Measurements from ENCODE around the gene KCNK7. TPM values are rescaled to one million over a fixed set of nuclear protein-coding genes. Genes with fewer than 3 reads are reported as not detected.
A peak's percentile ranks its signal among the peaks of the same experiment; 100 is the strongest.

KCNK7 gene
- total RNA-seq, 1 donor from 2014 or later = not detected

DNA sequence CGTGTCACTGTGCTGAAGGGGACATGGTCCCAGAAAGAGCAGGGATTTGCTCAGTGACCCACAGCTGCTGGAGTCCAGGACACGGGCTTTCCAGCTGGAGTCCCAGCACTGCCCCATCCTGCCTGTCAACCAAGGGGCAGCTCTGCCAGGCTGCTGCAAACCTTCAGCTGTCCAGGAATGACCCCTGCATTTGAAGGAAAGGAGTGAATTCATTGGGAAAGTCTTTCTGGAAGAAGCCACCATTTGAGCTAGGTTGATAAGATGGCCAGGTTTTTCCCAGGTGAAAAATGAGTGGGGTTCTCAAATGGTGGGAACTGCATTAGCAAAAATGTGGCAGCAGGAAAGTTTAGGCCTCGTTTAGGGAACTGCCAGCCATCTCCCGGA, 9.4 kb downstream of the KCNK7 start:
- H3K4me1 ChIP-seq = peaks cover 22 to 30% of the 10 kb centered on the region in 2 donors
- H3K27me3 ChIP-seq = no peaks in the 10 kb centered on the region
- H3K36me3 ChIP-seq = peaks cover 69 to 80% of the 10 kb centered on the region in 2 donors
- no peaks in the 10 kb centered on the region for H3K9me3 ChIP-seq
- H3K4me3 ChIP-seq = no peak overlapping the region
- no peak for DNase-seq (ENCODE audit: low spot score in 2 of 2)
- intact Hi-C loops (cut with DNase I) = no loop called here
- TF ChIP-seq, protein P1, sequence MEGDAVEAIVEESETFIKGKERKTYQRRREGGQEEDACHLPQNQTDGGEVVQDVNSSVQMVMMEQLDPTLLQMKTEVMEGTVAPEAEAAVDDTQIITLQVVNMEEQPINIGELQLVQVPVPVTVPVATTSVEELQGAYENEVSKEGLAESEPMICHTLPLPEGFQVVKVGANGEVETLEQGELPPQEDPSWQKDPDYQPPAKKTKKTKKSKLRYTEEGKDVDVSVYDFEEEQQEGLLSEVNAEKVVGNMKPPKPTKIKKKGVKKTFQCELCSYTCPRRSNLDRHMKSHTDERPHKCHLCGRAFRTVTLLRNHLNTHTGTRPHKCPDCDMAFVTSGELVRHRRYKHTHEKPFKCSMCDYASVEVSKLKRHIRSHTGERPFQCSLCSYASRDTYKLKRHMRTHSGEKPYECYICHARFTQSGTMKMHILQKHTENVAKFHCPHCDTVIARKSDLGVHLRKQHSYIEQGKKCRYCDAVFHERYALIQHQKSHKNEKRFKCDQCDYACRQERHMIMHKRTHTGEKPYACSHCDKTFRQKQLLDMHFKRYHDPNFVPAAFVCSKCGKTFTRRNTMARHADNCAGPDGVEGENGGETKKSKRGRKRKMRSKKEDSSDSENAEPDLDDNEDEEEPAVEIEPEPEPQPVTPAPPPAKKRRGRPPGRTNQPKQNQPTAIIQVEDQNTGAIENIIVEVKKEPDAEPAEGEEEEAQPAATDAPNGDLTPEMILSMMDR (IDR thresholded peaks at IDR 0.05) = no peak
- peak overlapping the region; percentile 73 to 76 for H3K27ac ChIP-seq

DNA sequence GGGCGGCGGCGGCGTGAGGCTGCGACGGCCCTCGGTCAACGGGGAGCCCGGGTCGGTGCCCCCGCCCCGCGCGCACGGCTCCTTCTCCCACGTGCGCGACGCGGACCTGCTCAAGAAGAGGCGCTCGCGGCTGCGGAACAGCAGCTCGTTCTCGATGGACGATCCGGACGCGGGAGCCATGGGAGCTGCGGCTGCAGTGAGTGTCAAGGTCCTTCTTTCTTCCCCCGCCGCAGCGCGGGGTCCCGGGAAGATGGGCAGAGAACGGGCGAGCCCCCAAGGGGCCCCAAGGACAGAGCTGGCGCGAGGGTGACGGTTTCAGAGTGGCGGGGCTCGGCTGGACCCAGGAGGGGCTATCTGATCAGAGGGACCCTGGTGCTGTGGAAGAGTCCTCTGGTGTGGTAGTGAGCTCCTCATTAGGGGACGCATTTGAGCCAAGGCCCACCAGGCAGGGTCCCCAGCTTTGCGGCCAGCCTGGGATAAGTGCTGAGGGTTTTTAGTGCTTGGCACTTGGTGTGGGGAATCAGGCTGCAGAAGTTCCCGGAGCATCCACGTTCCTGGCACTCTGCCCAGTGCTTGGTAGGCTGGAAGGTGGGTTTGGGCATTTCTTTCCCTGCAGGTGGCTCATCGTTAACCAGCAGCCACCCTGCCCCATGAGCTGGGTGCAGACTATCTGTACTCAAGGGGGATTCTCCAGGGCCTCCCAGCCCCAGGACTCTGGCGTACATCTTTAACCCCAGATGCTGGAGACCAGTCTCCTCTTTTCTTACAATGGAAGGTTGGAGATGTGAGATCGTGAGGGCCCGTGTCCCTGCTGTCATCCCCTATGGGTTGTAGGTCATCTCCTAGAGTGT, 10.0 kb downstream of the KCNK7 start:
- no peaks in the 10 kb centered on the region for H3K9me3 ChIP-seq
- TF ChIP-seq, protein P1 (IDR thresholded peaks at IDR 0.05) = no peak
- peaks cover 69 to 80% of the 10 kb centered on the region in 2 donors for H3K36me3 ChIP-seq
- no peak for DNase-seq (ENCODE audit: low spot score in 2 of 2)
- peak overlapping the region; percentile 14 to 76 for H3K27ac ChIP-seq
- H3K27me3 ChIP-seq = no peaks in the 10 kb centered on the region
- H3K4me1 ChIP-seq = peaks cover 22 to 30% of the 10 kb centered on the region in 2 donors
- no peak overlapping the region for H3K4me3 ChIP-seq
- intact Hi-C loops (cut with DNase I) = no loop called here

DNA sequence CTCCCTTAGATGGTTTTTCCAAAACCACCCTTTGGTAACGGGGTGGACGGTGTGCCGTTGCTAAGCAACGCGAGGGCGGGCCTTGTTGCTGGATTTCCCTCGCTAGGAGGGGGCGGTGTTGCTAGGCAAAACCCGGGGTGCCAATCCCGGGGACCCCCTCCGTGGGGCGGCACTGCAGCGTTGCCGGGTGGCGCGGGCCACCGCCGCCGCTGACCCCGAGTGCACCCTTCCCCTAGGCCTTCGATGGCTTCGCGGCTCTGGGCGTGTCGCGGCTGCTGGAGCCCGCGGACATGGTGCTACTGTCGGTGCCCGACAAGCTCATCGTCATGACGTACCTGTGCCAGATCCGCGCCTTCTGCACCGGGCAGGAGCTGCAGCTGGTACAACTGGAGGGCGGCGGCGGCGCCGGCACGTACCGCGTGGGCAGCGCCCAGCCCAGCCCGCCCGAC, 10.9 kb downstream of the KCNK7 start:
- intact Hi-C loops (cut with DNase I) = no loop called here

GRCh38 chr11:65584106-65584505, 11.5 kb downstream of the KCNK7 start:
- Histone ChIP-seq H3K27ac (peak overlapping the region; percentile 3 to 42), H3K36me3 (peaks cover 70 to 81% of the 10 kb centered on the region in 2 donors), H3K4me1 (peaks cover 22 to 30% of the 10 kb centered on the region in 2 donors), H3K27me3 (no peaks in the 10 kb centered on the region), H3K9me3 (no peaks in the 10 kb centered on the region), H3K4me3 (no peak overlapping the region)
- intact Hi-C loops (cut with DNase I) = no loop called here
- TF ChIP-seq, protein P1 (IDR thresholded peaks at IDR 0.05) = no peak
- no peak for DNase-seq (ENCODE audit: low spot score in 2 of 2)

More for the DNA sequence above, 10.9 kb downstream of the KCNK7 start:
- Histone ChIP-seq H3K27ac (no peak overlapping the region), H3K27me3 (no peaks in the 10 kb centered on the region), H3K4me1 (peaks cover 22 to 30% of the 10 kb centered on the region in 2 donors), H3K9me3 (no peaks in the 10 kb centered on the region), H3K36me3 (peaks cover 69 to 80% of the 10 kb centered on the region in 2 donors), H3K4me3 (no peak overlapping the region)
- TF ChIP-seq, protein P1 (IDR thresholded peaks at IDR 0.05) = no peak
- DNase-seq (ENCODE audit: low spot score in 2 of 2) = no peak

DNA sequence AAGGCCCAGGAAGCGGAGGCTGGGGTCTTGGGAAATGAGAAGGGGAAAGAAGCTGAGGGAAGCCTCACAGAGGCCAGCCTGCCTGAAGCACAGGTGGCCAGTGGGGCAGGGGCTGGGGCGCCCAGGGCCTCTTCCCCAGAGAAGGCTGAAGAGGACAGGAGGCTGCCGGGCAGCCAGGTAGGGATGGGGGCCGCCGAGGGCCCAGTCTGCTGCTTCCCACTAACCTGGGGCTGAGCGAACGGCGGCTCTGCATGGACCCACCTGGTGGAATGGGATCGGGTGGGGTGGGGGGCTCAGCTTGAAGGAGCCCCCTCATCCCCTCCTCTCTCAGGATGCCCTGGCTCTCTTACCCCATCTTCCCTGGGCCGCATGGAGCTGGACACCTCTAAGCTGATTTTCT, 12.0 kb downstream of the KCNK7 start:
- peak overlapping the region in 1 of 2 donors; percentile 3 for H3K27ac ChIP-seq
- no peaks in the 10 kb centered on the region for H3K9me3 ChIP-seq
- H3K27me3 ChIP-seq = no peaks in the 10 kb centered on the region
- no peak overlapping the region for H3K4me3 ChIP-seq
- H3K36me3 ChIP-seq = peaks cover 75 to 82% of the 10 kb centered on the region in 2 donors
- DNase-seq (ENCODE audit: low spot score in 2 of 2) = no peak
- TF ChIP-seq, protein P1 (IDR thresholded peaks at IDR 0.05) = no peak
- H3K4me1 ChIP-seq = peaks cover 20 to 32% of the 10 kb centered on the region in 2 donors
- intact Hi-C loops (cut with DNase I) = no loop called here
